Measurements from ENCODE around the gene GATA6.

DNA sequence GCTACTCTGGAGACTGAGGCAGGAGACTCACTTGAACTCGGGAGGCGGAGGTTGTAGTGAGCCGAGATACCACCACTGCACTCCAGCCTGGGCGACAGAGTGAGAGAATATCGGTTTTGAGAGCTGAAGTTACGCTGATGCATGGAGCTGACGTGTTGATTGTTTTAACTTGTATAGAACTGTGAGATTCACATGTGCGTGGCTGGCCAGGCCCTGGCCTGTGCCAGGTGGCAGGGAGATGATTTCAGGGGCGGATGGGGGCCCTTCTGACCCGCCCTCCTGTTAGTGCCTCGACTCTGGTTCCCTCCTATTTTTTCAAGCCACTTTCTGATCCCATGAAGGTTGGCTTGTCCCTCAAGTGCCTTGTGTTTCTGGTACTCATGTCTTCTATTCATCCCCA, 25.7 kb downstream of the GATA6 start:
- TF ChIP-seq, protein P1, sequence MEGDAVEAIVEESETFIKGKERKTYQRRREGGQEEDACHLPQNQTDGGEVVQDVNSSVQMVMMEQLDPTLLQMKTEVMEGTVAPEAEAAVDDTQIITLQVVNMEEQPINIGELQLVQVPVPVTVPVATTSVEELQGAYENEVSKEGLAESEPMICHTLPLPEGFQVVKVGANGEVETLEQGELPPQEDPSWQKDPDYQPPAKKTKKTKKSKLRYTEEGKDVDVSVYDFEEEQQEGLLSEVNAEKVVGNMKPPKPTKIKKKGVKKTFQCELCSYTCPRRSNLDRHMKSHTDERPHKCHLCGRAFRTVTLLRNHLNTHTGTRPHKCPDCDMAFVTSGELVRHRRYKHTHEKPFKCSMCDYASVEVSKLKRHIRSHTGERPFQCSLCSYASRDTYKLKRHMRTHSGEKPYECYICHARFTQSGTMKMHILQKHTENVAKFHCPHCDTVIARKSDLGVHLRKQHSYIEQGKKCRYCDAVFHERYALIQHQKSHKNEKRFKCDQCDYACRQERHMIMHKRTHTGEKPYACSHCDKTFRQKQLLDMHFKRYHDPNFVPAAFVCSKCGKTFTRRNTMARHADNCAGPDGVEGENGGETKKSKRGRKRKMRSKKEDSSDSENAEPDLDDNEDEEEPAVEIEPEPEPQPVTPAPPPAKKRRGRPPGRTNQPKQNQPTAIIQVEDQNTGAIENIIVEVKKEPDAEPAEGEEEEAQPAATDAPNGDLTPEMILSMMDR (IDR thresholded peaks at IDR 0.05; ENCODE audit: borderline replicate concordance, extremely low read depth, low read length, poor library complexity, severe bottlenecking): no peak
- no peak for TF ChIP-seq EZH2 (IDR thresholded peaks at IDR 0.05; ENCODE audit: borderline replicate concordance, low read depth, low read length, severe bottlenecking)
